HL-60/S4 treated with retinoic acid at 250 ng/mL for 4 days and 3 days (cell line): ENCODE results near the gene CHRD.
"Not testable (repeated sequence)": the region's sequence is repeated elsewhere in the genome, so short reads cannot be mapped to it uniquely, and the experiment has no call there.

Experiments
- in situ Hi-C: fragments of 300-500 bp; cut with MboI; formaldehyde crosslinking; loops from 2 replicates; pipeline ENCODE4 v1.7.0; 2022; ENCODE audit warnings: low sequenced_read_pairs

Gene CHRD

DNA sequence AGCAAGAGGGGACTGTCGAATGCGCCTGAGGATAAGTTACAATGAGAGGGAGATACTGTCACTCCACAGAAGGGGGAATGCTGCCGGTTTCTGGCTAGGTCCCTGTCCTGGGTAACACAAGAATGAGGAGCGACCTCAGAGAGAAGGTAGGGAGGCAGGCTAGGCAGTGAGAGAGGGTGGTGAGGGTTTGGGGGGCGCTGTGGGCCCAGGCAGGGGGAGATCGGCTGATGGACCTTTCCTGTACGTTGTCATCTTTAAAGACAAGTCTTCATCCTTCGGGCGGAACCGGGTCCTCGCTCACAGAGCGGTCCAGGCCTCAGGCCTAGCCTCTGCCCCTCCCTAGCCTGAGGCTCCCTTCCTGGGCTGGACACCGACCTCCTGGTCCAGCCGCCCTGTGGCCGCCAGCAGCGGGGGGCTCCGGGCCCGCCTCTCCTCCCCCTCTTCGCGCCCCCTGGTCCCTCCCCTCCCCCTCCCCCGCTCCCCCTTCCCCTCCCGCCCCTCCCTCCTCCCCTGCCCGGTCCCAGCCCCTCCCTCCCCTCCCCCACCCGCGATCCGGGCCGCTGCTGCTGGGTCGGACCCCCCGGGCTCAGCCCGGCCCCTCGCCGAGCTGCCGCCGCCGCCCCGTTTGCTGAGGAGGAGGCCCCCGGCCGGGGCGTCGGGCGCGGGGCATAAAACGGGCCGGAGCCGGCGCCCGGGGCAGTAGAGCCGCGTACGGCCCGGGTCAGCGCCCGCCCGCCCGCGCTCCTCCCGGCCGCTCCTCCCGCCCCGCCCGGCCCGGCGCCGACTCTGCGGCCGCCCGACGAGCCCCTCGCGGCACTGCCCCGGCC, at the start of gene CHRD:
Gene CHRD (plus strand): TSS at position 697 of the 827 bp plus-strand sequence. CDS start 265 bp downstream, outside the sequence.
- in situ Hi-C loops, result no loop called here

DNA sequence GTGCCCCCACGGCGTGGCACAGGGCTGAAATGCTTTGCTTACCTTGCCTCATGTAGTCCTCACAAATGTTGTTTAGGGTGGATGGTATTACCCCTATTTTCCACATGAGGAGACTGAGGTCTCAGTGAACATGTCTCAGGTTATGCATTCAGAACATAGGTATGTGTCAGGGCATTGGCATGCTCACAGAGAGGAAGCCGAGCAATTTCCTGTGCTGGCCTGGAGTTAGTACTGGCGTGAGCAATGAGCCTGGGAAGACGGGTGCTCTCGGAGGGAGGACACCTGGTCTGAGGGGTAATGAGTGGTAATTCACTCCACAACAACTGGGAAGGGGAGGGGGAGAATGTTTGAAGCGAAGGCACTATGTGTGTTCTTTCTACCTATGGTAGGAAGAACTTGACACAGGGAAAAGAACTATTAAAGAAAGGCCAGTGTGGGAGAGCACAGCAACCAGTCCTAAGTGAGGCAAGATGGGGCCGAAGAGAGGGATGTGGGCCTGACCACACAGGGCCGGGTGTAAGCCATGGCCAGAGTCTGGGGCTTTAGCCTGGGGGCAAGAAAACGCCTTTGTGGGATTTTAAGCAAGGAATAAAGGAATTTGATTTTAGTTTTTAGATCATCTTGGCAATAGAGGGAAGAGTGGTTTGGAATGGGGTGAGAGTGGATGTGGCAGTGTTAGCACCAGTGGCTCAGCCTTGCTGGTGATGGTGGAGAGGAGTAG, 47.3 kb upstream of the CHRD start:
- in situ Hi-C loops, result no loop called here

DNA sequence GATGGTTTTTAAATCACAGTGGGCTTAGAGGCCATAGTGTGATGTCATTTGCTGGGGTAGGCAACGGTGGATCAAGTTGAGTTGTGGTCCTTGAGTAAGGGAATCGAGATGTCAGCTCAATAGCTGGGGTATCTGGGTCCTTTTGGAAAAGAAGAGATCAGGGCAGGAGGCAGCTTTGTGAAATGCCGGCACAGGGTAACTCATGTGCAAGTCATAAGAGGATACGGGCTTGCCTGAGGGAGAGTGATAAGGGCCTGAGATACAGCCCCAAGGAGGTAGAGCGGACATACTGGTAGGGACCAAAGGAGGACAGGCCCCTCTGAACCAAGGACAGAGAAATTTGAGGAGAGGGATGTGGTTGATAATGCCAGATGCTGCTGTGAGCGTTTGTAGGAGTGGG, 46.7 kb upstream of the CHRD start:
- in situ Hi-C loops, result no loop called here

DNA sequence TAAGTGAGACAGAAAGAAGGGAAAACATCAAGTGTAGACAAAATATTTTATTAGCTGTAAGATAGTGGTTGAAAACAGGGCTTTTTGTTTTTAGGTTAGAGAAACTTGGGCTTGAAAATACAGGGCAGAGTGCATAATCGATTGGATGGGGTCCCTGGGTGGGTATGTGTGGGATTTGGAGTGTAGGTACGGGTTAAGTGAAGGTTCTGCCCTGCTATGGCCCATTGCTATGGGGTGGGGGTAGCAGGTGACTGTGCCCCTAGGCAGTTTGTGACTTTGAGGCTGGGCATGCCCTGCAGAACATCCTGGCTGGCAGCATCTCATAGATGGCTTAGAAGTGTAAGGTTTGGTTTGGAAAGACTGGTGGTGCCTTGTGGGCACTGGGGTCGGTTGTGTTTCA, 46.2 kb upstream of the CHRD start:
- in situ Hi-C loops, result no loop called here

DNA sequence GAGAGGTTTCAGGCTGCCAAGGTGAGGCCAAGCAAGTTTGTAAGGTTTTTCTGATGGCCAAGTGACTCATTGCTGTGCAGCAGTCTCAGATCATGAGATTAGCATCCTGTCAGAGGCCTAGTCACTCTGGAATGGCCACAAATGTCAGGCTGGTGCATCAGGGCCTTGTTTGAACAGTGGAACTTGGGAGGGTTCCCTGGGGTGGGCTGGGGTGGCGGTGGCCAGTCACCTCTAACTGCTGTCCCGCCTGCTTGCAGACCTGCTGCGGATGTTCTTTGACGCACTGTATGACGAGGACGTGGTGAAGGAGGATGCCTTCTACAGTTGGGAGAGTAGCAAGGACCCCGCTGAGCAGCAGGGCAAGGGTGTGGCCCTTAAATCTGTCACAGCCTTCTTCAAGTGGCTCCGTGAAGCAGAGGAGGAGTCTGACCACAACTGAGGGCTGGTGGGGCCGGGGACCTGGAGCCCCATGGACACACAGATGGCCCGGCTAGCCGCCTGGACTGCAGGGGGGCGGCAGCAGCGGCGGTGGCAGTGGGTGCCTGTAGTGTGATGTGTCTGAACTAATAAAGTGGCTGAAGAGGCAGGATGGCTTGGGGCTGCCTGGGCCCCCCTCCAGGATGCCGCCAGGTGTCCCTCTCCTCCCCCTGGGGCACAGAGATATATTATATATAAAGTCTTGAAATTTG, 45.2 kb upstream of the CHRD start:
- in situ Hi-C loops, result no loop called here

DNA sequence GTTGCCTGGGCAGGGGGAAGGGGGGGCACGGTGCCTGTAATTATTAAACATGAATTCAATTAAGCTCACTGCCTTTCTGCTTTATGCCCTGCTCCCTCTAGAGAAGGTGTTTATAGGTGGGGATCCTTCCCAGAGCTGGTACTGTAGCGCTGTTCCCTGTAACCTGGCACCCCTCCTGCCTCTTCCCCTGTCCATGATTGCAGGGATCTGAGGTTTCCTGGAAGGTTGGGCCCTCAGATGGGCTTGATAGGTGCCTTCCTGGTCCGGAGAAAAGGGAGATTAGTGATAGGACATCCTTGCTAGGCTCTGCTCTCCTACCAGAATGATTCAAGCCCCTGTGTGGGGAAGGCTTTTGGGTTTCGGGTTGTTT, 44.6 kb upstream of the CHRD start:
- in situ Hi-C loops, result no loop called here

DNA sequence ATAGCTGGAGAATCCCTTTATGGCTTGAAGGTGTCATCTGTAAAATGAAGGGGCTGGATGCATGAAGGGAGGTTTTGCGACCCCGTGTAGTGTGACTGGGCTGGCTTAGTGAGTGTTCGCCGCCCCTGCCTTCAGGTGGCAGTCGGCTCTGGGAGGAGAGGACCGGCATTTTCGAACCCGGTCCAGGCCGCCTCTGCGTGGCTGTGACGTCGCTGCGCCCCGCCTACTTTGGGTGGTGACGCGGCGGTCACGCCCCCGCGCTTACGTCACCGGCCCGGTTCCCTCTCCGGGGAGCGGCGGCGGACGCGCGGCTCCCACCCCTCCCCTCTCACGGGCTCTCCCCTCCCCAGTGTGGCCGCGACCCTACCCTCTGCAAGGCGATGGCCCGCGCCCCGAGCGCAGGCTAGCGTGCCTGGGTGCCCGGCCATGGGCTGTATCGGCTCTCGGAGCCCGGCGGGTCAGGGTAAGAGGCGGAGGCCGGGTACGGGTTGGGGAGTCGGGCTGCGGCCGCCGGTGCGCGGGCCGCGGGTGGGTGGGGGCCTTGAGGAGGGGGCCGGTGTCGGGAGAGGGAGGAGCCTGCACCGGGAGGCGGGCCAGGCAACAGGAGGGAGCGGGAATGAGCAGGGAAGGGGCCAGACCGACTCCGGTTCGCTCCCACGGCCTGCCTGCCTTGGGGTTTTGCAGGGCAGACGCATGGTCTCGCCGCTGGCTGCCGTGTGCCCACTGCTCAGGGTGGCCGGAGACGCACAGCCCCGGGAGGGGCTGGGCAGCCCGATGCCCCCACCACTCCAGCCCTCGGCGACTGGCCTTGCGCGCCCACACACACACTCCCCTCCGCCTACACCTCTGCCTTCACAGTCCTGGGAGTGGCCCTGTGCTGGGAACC, 44.0 kb upstream of the CHRD start:
- in situ Hi-C loops, result no loop called here

DNA sequence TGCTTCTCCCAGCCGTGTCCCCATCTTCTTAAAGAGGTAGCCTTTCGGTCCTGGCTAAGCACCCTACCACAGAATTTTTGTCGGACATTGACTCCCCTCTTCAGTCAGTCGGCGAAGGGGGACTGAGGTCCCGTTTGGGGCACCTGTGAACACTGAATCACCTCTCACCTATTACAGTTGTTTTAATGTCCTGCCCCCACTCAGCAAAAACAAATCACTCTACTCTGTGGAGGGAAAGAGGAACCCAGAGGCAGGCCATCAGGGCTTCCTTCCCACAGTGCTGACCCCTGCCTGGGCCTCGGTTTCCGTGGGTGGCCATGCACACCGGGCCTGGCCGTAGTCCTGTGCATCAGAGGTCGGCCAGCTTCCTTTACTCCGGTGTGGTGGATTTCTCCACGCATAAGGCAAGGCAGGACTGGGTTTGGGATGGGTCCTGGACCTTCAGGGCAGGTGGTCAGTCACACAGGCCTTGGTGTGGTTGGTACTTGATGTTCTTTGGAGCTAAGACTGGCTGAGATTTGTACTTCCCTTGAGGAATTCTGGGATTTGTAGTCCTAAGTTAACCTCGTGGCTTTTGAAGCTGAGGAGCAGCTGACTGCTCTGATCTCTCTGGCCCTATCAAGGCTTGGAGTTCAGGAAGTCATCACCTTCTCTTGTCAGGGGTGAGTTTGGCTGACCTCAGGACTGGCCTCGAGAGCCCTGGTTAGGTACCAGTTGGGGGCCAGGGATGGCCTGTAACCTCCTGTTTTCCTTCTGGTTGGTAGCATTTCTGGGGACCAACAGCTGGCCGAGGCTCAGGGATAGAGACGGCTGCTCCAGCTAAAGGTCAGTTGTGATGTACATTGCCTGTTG, 43.1 kb upstream of the CHRD start:
- in situ Hi-C loops, result no loop called here

DNA sequence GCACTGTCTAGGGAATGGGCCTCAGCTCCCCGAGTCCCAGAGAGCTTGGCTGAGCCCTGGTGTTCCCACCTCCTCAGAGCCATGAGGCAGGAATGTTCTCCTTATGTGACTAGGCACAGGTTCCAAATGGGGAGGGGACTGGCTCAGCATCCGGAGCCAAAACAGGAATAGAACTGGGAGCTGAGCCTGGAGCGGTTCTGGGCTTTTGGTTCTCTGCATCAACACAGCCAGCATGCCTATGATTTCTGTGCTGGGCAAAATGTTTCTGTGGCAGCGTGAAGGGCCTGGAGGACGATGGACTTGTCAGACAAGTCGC, 42.5 kb upstream of the CHRD start, which contains the start of gene FAM131A:
Gene FAM131A (plus strand): TSS at position 202 of the 316 bp plus-strand sequence. CDS start 31 bp downstream, at position 233.
- in situ Hi-C loops, result no loop called here

DNA sequence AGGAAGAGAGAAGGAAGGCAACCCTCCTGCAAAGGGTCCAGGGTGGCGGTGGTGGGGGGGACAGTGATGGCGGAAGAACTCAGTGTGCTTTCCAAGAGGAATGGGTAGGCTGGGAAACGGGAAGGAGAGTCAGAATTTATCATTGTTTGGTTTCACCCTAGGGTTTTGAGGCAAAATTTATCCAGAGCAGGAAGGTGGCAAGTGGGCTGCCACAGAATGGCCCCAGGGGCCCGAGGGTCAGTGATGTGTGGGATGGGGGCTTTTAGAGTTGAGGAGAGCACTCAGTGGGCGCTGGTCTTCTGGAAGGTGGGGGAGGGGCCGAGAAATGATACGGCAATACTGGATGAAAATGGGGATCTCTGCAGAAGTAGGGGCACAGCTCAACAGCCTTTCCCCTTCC, 41.9 kb upstream of the CHRD start:
- in situ Hi-C loops, result no loop called here

DNA sequence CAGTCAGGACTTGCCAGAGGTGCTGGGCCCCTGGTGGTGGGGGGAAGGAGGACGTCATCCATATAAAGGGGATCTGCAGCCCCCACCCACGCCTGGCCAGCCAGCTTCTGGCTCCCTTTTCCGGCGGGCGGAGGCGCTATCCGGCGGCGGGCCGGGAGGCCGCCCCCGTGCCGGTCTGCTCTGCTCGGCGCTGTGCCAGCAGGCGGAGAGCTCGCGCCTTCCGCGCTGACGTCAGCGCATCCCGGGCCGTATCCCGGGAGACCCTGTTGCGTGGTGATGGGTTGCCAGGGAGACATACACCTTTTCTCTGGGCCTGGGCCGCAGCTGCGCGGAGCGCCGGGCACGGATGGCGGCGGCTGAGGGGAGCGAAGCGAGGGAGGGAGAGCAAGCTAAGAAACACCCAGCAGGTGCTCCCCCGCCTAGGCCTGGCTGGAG, 41.3 kb upstream of the CHRD start:
- in situ Hi-C loops, result no loop called here

DNA sequence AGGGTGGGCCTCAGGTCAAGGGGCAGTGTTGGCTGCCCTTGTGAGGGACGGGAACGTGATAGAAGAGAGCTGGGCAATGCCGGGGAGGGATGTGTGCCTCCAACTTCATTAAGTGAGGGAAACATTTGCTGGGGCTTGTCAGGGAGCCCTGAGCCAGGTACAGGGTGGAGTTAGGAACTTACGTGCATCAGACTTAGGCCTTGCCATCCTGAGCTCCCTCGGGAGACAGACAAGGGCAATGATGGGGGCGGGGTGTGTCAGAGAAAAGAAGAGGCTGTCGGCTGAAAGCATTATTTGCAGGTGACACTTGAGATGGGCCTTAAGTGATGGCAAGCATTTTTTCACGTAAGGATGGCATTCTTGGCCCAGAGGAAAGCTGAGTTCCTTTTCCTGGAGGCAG, 40.9 kb upstream of the CHRD start:
- in situ Hi-C loops, result no loop called here

DNA sequence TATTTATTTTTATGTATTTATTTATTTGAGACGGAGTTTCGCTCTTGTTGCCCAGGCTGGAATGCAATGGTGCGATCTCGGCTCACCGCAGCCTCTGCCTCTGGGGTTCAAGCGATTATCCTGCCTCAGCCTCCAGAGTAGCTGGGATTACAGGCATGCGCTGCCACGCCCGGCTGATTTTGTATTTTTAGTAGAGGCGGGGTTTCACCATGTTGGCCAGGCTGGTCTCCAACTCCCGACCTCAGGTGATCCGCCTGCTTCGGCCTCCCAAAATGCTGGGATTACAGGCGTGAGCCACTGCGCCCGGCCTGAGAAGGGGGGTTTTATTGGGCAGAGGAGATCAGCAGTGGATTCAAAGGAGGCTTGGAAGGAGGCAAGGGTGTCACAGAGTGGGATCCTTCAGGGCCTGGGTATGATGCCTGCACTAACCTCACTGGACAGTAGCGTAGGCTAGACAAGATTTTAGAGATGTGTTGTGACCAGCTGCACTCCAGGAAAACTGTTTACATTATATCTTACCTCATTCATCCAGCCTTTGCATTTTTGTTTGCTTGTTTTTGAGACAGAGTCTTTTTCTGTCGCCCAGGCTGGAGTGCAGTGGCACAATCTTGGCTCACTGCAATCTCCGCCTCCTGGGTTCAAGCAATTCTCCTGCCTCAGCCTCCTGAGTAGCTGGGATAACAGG, 40.3 kb upstream of the CHRD start:
- in situ Hi-C loops, result not testable (repeated sequence)

DNA sequence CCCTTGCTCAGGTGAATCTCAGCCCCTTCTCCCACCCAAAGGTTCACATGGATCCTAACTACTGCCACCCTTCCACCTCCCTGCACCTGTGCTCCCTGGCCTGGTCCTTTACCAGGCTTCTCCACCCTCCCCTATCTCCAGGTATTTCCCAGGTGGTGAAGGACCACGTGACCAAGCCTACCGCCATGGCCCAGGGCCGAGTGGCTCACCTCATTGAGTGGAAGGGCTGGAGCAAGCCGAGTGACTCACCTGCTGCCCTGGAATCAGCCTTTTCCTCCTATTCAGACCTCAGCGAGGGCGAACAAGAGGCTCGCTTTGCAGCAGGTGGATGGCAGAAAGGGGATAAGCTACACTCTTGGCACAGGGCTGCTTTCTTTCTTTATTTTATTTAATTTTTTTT, 37.9 kb upstream of the CHRD start:
- in situ Hi-C loops, result no loop called here

DNA sequence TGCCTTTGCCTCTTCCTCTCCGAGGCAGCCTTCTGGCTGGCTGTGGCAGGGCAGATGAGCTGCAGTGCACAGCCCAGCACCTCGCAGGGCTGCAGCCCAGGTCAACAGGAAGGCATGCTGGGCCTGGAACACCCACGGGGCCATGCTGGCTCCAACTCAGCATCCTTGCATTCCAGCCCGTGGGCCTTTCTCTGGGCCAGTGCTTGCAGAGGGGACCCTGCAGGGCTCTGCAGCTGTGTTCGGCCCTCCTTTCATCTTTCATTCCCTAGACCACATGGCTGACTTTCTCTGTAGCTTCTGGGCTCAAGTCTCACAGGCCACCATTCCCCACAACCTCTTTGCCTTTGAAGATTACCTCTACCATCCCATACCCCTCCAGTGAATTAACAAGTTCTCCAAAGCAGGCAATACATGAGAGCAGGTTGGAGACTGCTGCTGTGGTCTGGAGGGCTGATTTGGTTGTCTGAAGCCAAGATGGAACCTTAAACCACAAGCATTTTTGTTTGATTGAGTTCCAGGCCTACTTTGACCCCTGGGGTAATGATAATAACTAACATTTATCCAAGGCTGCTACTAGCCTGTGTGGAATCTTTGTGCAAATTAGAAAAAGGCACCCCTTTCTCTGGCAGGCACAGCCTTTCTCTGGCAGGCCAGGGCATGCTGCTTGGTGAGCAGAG, 36.5 kb upstream of the CHRD start:
- in situ Hi-C loops, result no loop called here

DNA sequence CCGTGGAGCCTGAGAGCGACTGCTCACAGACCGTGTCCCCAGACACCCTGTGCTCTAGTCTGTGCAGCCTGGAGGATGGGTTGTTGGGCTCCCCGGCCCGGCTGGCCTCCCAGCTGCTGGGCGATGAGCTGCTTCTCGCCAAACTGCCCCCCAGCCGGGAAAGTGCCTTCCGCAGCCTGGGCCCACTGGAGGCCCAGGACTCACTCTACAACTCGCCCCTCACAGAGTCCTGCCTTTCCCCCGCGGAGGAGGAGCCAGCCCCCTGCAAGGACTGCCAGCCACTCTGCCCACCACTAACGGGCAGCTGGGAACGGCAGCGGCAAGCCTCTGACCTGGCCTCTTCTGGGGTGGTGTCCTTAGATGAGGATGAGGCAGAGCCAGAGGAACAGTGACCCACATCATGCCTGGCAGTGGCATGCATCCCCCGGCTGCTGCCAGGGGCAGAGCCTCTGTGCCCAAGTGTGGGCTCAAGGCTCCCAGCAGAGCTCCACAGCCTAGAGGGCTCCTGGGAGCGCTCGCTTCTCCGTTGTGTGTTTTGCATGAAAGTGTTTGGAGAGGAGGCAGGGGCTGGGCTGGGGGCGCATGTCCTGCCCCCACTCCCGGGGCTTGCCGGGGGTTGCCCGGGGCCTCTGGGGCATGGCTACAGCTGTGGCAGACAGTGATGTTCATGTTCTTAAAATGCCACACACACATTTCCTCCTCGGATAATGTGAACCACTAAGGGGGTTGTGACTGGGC, 35.1 kb upstream of the CHRD start:
- in situ Hi-C loops, result no loop called here

DNA sequence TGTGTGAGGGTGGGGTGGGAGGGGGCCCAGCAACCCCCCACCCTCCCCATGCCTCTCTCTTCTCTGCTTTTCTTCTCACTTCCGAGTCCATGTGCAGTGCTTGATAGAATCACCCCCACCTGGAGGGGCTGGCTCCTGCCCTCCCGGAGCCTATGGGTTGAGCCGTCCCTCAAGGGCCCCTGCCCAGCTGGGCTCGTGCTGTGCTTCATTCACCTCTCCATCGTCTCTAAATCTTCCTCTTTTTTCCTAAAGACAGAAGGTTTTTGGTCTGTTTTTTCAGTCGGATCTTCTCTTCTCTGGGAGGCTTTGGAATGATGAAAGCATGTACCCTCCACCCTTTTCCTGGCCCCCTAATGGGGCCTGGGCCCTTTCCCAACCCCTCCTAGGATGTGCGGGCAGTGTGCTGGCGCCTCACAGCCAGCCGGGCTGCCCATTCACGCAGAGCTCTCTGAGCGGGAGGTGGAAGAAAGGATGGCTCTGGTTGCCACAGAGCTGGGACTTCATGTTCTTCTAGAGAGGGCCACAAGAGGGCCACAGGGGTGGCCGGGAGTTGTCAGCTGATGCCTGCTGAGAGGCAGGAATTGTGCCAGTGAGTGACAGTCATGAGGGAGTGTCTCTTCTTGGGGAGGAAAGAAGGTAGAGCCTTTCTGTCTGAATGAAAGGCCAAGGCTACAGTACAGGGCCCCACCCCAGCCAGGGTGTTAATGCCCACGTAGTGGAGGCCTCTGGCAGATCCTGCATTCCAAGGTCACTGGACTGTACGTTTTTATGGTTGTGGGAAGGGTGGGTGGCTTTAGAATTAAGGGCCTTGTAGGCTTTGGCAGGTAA, 34.3 kb upstream of the CHRD start:
- in situ Hi-C loops, result no loop called here
